CD4-positive, alpha-beta T cell treated with Interleukin-2 at 100 ng/mL for 4 hours (primary cell): ENCODE measurements around the gene HTRA1.

Source experiments
- DNase-seq: peaks from one replicate; pipeline ENCODE4 v3.0.0-alpha.2; 2020; ENCODE audit warnings: low spot score

HTRA1 gene

DNA sequence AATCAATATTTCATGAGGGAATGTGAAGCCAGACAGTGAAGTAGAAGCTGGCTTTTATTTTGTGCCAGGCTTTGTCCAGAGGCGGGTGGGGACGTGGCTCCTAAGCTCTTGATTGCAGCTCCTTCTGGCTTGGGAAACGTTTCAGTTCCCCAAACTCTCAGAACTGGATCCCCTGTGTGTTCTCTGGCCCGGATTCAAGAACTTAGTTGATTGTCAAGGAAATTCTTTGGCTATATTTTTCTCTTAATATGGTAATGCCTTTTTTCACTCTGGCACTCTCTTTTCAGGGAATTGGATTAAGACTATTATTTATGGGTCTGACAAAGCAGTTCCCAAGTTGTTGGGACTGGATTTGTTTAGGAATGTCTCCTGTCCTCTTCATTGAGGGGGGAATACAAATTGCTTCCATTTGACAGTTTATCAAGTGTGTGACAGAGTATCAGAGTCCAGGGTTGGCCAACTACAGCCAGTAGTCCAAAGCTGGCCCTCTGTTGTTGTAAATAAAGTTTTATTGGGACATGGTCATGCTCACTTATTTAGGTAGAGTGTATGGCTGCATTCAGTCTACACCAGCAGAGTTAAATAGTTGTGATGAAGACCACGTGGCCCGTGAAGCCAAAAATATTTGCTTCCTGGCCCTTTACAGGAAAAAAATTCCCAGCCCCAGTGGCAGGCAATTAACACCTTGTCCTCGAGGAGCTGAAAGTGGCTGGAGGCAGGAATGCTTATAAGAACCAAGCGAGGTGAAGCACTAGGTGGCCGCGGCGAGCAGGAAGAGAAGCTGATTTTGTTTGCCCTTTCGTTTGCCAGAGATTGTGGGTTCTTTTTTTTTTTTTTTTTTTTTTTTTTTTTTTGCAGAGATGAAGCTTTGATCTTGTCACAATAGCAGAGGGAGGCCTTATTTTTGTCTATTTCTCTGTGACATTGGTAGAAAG lies 34.3 kb downstream of the HTRA1 start:
- no peak for DNase-seq

DNA sequence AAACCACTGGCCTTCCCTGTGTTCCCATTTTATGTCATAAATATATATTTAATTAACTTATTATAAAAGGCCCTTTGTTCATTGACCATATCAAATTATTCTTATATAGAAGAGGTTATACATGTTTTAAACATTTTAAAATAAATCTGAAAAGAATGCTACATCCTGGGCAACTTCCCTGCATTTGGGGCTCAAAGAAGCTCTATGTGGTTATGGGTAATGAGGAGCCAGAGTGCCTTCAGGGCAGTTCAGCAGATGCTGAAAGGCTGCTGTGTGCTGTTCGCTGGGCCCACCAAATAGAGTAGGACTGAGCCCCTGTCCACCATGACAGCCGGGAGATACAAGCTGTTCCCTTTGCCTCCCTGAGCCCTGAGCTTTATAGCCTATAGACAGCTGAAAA lies 35.9 kb downstream of the HTRA1 start:
- DNase-seq: no peak

DNA sequence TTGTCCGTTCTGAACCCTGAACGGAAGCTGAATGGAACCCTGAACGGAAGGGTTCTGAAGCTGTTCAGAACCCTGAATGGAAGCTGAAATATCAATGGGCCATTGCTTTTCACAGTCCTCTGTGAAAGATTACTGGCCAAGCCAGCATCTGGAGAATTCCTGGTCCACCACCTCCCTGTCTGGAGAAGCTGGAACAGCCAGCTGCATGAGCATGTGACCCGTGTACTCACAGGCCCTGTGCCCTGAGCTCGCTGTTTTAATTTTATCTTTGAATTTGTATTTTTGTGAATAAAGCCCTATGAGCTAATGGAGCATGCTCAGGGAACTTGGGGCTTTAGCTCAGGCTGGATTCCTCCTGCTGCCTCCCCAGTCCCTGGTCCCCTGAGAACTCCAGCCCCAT lies 37.2 kb downstream of the HTRA1 start:
- no peak for DNase-seq

DNA sequence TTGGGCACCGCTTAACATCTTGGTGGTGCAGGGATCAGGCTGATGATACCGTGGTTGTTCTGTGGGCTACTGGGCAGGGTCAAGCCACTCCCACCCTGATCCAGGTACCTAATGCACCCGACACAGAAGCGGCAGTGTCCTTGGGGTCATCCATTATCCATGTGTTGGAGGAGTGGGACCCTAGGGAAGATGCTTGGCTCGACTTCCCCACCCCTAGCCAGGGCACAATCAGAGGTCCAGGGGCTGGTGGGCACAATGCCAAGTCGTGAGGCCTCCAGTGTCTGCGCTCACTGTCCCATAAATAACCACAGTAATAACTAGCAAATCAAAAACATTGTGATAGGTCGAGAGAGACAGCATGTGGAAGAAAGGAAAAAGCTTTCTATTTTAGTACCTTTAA lies 37.7 kb downstream of the HTRA1 start:
- no peak for DNase-seq

DNA sequence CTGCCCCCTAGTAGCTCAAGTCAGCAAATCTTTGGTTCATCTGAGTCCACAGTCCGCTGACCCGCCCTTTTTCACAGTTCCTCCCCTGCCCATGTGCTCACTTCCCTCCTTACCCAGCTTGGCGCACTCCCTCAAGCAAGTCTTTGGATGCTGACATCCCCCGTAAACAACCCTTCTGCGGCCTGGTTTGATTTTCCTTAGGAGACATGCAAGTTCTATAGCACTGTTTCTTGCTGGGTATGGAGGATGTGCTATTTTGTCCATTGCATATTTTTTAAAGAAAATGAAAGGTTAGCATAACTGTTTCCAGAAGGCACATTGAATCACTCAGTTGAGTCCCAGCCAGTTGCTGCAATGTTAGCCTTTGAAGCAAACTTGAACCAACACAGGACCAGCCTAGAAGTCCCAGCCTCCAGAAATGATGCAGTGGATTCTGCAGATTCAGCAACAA lies 38.2 kb downstream of the HTRA1 start:
- DNase-seq: no peak

DNA sequence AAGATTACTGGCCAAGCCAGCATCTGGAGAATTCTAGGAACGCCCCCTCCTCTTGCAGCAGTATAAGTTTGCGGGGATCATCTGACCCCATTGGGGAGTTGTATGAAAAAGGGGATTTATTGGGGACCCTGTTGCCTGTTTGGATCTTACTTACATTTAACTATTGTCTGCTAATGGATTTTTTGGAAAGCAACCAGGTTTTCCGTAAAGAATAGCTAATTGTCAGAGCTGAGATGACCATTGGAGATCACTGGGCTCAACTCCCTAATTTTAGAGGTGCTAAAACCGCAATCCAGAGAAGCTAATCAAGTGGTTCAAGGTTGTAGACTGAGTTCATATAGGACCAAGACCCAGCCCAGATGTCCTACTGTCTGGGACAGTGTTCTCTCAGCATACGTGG lies 38.8 kb downstream of the HTRA1 start:
- DNase-seq: no peak

DNA sequence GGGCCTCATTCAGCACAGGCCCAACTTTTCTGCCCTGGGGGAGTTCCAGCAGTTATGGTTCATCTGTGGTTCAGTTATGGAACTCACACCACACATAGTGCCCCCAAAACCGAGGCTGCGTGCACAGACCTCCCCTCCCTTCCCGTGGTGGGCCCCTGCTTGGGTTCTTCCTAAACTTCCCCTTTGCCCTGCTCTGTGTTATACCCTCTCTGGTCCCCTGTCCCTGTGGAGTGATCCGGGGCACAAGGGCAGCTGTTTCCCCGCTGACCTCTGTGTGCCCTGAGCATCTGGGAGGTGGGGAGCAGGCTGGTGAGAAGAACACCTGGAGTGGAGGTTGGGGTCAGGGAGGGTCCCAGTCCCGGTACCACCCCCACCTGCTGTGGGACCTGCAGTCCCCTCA lies 39.4 kb downstream of the HTRA1 start:
- no peak for DNase-seq

DNA sequence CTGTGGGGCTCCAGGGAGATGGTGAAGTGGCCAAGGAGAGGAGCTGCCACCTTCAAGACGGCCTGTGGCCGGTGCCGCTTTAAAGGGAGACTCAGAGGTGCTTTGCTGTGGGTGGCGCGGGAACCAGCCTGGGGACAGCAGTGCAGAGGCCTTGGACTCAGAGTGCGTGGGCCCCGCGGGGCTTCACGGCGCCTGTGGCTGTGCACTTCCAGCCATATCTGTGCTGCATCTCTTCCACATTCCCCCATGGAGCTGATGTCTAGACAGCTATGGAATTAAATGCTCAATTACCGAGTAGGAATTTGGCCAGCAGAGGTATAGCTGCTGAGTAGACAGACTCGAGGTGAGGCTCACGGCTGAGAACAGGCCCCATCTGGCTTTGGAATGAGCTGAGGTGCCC lies 41.7 kb downstream of the HTRA1 start:
- DNase-seq: no peak

DNA sequence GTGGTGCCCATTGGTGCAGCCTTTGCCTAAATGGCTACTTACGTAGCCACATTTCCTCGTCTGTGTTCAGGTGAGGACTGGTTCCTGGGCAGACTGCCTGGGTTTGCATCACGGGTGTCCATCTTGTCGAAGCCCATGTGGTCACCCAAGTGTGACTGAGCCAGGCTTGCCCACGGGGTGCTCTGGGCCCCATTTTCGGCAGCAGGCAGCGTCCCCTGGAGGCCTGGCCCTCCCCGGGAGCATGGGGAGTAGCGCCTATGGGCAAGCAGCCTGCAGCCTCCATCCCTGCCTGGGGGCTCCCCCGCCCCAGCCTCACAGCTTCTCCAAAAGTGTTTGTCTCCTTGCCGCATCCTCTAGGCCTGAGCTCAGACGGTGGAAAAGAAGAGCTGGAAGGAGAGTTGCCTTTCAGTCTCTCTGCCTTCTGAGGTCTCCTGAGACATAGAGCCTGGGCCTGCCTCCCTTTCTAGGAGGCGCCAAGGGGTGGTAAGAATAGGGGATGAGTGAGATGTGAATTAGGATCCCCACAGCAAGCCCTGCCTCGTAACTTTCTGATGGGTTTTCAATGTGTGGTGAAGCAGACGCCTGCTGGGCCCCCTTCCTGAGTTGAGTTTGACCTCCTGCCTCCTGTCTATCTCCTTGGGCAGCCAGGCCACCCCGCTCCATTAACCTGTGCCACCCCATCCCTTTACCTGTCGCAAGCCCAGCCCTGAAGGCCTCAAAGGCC lies 42.7 kb downstream of the HTRA1 start:
- DNase-seq: no peak

DNA sequence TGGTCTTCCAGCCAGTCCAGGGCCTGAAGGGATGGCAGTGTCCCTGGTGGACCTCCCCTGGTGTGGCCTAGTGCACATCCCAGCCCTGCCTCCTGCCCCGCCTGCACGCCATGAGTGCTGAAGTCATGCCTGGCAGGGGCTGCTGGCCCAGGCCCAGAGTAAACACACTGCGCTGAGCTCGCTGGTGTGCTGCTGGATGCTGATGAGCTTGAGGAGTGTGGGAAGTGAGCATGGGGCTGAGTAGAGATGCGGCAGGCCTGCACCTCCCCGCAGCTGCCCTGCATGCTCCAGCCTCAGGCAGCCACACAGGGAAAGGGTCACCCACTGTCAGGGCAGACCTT lies 43.2 kb downstream of the HTRA1 start:
- DNase-seq: no peak

DNA sequence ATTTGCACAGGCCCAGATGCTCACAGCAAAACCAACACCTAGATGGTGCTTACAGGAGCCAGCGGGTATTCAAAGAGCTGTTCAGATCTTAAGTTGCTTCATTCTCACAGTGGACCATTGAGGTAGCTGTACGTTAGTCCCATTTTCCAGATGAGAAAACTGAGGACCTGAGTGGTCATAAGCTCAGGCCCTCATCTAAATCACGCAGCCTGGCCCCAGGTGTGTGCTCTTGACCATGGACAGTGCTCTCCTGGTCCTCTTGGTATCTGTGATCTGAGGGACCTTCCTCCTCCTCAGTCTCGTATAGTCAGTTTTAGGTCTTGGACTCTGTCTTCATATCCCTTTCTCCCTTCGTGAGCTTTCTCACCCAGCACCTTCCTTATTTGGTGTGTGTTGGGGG lies 43.7 kb downstream of the HTRA1 start:
- no peak for DNase-seq

DNA sequence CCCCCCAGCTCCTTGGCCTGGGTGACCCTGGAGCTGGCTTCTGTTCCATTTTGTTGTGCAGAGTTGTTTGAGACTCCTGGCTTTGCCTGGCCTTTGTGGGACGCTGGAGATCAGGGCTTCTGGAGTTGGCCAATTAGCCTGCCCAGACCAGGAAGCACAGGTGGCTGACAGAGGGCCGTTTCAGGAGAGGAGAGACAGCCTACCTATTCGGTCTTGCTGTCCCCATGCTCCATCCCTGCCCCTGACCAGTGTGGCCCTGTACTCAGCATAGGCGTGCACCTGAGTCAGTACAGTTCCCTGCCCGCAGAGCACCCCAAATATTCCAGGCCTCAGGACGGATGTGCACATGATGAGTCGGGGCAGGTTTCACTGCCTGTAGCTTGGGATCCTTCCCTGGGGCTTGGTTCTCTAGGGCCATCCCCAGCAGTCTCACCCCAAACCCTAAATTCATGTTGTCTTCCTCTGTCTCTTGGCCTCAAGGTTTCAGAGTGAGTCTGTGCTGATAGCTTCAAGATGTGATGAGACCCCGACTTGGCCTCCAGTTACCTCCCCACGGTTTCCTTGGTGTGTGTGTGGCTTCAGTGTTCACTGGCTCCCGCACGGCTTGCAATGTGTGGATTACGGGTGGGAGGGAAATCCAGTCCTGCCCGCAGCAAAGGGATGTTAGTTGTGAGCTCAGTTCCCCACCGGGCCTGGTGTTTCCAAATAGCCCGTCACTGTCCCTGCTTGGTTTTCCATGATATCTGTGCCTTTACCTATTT lies 44.7 kb downstream of the HTRA1 start:
- DNase-seq: no peak

DNA sequence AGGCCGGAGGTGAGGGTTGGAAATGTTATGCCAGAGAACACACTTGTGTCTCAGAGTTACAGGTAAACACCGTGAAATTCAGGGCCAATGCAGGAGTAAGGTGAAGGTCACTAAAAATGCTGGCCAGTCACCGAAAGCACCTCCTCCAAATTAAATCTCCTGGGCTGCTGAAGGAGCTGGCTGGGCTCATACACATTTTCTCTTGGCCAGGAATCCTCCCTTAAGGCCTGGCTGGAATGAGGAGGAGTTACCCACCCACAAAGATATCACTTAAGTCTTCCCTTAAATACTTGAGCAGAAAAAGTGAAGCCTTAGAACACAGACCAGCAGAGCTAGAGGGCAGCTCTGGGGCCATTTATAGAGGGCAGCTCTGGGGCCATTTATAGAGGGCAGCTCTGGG lies 46.3 kb downstream of the HTRA1 start:
- no peak for DNase-seq

DNA sequence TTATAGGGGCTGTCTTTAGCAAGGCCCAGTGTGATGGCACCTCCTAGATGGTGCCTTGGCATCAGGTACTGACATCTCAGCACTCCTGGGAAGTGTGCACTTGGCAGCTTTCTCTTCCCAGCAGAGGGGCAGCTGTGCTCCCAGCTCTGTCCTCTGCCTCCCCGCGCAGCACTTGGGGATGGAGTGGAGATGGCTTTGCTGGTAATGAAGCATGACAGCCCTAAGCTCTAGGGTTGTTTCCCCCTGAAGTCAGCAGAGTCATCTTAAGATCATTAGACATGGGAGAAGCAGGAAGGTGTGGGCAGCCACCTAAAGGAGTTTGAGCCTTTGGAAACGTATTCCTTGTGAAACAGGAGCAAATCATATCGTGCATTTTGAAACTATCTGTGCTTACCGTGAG lies 46.7 kb downstream of the HTRA1 start:
- DNase-seq: no peak

DNA sequence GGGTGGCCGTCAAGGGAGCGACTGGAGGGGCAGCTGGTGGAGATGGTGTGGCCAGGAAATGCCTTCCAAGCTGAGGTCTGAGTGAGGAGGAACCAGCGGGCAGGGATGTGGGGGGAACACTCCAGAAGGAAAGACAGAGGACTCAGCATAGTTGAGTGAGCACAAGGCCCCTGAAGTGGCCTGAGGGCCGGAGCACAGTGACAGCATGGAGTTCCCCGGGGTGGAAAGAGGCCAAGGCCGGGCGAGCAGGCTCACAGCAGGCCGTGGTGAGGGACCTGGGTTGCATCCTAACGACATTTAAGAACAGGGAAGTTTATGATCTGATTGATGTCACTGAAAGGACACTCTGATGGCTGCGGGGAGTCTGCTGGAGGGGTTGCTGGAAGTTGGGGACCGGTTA lies 48.0 kb downstream of the HTRA1 start:
- no peak for DNase-seq

DNA sequence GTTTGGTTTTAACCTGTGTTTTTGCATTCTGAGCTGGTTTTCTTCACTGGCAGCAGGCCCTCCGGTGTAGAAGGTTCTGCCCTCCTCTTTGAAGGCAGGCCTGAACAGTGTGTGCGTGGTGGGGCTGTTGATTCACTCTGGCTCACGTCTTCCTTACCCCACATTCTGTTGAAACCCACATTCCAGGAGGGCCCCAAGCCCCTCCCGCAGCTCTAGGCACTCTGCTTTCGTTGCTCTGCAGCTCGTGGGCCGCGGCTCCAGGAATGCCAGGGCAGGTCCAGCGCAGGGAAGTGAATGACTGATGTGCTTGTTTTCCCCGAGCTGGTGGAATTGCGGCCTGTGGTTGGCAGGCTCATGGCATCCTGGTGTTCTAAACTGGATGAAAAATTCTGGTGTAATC lies 49.0 kb downstream of the HTRA1 start:
- no peak for DNase-seq

DNA sequence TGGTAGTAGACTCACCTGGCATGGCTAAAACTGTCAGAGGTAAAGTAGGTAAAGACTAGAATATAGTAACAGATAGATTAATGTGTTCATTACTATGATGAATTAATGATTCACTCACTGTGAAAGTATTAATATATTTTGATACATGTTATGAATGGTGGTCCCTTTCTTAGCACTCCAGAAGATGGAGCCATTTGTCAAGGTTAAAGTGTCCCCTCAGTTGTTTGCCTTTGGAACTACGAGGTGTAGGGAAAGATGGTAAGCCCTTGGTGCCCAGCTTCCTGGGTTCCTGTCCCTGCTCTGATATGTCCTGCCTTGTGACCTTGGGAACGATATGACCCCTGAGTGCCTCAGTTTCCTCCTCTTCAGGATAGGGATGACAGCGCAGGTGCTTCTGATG lies 49.4 kb downstream of the HTRA1 start:
- DNase-seq: no peak

DNA sequence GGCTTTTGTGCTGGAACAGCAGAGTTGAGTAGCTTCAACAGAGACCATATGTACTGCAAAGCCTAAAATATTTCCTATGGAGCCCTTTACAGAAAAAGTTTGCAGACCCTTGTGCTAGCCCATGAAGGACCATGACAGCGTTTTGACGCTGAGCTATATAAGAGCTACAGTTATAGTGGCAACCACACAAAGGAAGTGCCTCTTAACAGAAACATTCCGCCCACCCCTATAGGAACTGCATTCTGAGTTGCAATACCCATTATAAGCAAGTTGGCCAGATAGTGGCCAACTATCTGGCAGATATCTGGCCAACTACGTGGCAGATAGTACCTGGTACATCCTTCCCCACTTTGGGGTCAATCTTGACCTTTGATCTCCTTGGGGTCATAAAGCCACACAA lies 51.7 kb downstream of the HTRA1 start:
- DNase-seq: no peak

DNA sequence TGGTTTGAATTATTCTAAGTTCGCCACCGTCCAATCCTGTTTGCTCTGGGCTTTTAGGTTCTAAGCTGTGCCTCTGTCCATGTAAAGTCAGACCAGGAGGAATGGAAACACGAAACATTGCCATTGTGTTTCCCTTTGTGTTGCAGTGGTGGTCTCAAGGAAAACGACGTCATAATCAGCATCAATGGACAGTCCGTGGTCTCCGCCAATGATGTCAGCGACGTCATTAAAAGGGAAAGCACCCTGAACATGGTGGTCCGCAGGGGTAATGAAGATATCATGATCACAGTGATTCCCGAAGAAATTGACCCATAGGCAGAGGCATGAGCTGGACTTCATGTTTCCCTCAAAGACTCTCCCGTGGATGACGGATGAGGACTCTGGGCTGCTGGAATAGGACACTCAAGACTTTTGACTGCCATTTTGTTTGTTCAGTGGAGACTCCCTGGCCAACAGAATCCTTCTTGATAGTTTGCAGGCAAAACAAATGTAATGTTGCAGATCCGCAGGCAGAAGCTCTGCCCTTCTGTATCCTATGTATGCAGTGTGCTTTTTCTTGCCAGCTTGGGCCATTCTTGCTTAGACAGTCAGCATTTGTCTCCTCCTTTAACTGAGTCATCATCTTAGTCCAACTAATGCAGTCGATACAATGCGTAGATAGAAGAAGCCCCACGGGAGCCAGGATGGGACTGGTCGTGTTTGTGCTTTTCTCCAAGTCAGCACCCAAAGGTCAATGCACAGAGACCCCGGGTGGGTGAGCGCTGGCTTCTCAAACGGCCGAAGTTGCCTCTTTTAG lies 52.9 kb downstream of the HTRA1 start:
- no peak for DNase-seq

DNA sequence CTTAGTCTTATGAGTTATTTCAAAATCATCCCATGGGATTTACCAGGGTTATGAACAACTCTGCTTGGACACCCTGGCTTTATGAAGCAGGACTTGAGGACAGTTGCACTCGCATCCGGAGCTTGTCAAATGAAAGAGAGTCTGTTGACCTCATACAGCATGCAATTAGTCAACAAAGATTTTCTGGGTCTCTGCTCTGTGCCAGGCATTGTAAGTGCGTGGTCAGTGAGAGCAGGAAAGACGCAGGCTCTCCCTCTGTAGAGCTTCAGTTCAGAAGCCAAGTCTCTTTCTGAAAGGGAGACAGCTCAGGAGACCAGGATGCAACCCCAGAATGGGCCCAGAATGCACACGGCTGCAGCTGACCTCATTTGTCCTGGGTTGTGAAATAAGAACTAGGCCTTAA lies 53.7 kb downstream of the HTRA1 start:
- DNase-seq: no peak

DNA sequence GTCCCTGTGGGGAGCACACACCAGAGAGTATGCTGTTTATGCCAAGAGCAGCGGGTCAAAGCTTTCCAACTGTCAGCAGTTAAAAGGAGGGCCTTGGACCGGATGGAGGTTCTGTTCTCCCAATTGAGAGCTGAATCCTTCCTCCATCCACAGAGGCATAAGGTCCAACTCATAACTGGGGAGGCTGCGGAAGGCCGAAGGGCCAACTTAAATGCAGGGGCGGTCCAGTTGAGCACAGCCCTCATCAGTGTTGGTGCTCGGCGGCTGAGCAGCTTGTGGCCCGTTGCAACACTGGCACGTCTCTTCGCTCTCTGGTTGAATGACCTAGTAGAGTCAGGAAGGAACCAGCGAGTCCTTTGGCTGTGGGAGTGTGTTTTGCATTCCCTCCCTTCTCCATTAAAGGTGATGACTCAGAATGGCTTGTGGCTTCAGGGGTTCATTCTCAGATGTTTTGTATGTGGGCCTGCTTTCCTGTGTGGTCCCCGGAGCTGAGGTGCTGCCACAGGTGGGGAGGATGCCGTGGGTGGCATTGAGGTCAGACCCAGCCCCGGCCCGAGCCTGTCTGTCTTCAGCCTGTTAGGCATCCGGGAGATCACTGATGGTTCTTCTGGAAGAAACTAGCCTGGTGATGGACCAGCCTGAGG lies 54.4 kb downstream of the HTRA1 start:
- peak; percentile 63 for DNase-seq

DNA sequence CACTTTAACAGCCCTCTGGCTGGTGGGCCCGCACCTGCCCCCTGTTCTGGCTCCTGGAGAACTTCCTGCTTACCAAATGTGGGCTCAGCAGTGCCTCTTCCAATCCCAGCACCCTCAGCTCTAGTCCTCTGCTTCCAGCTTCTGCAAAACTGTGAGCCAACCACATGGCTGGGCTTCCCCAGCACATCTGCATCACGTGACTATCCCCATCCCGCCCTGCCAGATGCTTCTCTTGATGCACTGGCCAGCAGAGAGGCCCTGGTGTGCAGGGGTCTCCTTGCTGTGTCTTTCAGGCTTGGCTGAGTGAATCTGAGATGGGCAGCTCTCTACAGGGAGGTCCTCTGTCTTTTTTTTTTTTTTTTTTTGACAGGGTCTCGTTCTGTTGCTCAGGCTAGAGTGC lies 55.4 kb downstream of the HTRA1 start:
- DNase-seq: no peak
